ENCODE results near the gene ARSB. TPM values are rescaled to one million over a fixed set of nuclear protein-coding genes. Genes with fewer than 3 reads are reported as not detected.

The ARSB gene
- 1 to 10 TPM; 7.9 to 8.6 TPM for total RNA-seq

DNA sequence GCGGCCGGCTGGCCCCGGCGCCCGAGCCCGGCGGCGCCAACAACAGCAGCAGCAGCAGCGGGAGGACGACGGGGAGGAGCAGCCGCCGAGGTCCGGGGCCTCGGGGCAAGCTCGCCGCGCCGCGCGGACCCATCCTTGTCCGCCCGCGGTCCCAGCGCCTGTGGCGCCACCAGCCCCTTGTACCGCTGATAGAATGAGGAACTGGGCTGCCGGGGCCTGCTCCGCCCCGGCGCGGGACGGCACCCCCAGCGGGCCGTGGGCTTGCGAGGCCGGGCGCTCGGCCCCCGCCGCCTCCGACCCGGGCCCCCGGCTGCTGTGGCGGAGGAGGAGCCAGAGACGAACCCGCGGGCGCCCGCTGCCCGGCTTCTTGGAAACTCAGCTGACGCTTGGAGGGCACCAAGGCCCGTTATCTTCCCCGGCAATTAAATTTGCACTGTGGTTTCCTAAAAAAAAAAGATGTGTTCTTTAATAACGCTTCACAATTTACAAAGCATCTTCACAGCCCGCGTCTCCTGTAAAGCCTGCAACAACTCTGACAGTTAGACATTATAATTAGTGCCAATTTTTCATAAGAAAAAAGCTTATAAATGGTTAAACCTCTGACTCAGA is at the start of gene ARSB:
Gene ARSB (minus strand): TSS at position 195 of the 609 bp plus-strand sequence. CDS start 62 bp downstream, at position 133.

Other genes with a start within 250 kb of the ARSB start
- gene DMGDH, start 84.4 kb upstream of the ARSB start, total RNA-seq = under 1 TPM in 1 of 2 experiments, not detected in 1; 0.07 TPM
- not detected for gene BHMT2, start 84.5 kb upstream of the ARSB start, total RNA-seq
- gene BHMT, start 126.5 kb upstream of the ARSB start, total RNA-seq = not detected

Measured in activated naive CD4-positive, alpha-beta T cell treated with anti-CD3 and anti-CD28 coated beads, Interleukin-2, amount 10 ng/mL, durations not matched to agents 5 hours and 36 hours (primary cell).